HepG2 (cell line): Measurements from ENCODE around the gene ACE.

Source experiments
- NFYB ChIP-seq: sonication (generic); formaldehyde crosslinking; IDR thresholded peaks from 2 replicates; pipeline ENCODE4 v1.4.0; 2020; ENCODE audit warnings: missing genetic modification reagents
- PITX1 ChIP-seq: sonication (generic); formaldehyde crosslinking; IDR thresholded peaks from 2 replicates; pipeline ENCODE4 v1.5.1; 2020; ENCODE audit warnings: mild to moderate bottlenecking, missing genetic modification reagents
- SOX13 ChIP-seq, 3 experiments: fragments of 450-650 bp in 1 of 3; sonication (generic) in 1 of 3; formaldehyde crosslinking in 1 of 3; IDR thresholded peaks in 2 of 3; conservative IDR thresholded peaks in 1 of 3; 2 replicates each; pipeline versions ENCODE4 v1.5.0 to v1.6.1; 2016 to 2020; ENCODE audit warnings: antibody characterized with exemption in 1 of 3, mild to moderate bottlenecking in 1 of 3, missing compliant biosample characterization in 1 of 3, missing genetic modification reagents in 1 of 3, moderate library complexity in 1 of 3
- SP2 ChIP-seq: sonication (generic); formaldehyde crosslinking; IDR thresholded peaks from 2 replicates; pipeline ENCODE4 v1.5.1; 2020; ENCODE audit warnings: mild to moderate bottlenecking, missing genetic modification reagents

- no peak for TF ChIP-seq SOX13 (IDR thresholded peaks at IDR 0.05)
- TF ChIP-seq SOX13 (CRISPR knock-in tag; conservative IDR thresholded peaks at IDR 0.05 in 1 of 2, IDR thresholded peaks at IDR 0.05 in 1 of 2) = no peak
- TF ChIP-seq NFYB = no peak
- TF ChIP-seq PITX1 = no peak
- no peak for TF ChIP-seq SP2 (CRISPR knock-in tag)
Observed at GRCh38 chr17:63455417-63455816, 21.4 kb upstream of the ACE start.
